CD4-positive, alpha-beta T cell treated with Interleukin-10 for 1 hour (primary cell): ENCODE results near the gene SMIM15.
"Not testable (repeated sequence)": the region's sequence is repeated elsewhere in the genome, so short reads cannot be mapped to it uniquely, and the experiment has no call there.

Source experiments
- DNase-seq: peaks from one replicate; pipeline ENCODE4 v3.0.0-alpha.2; 2020

The SMIM15 gene

GRCh38 chr5:61162010-61162831 lies at the start of gene SMIM15:
Gene SMIM15 (minus strand): TSS chr5:61162468. CDS start chr5:61160171, 2,297 bp downstream.
- peak; percentile 79 for DNase-seq

- no peak for DNase-seq
These were observed 45.6 kb upstream of the SMIM15 start for GRCh38 chr5:61207884-61208283.

- DNase-seq: no peak
These were observed 42.7 kb upstream of the SMIM15 start for GRCh38 chr5:61205013-61205412.

GRCh38 chr5:61202213-61202612 lies 39.9 kb upstream of the SMIM15 start:
- no peak for DNase-seq

GRCh38 chr5:61200582-61201155 lies 38.4 kb upstream of the SMIM15 start:
- DNase-seq: no peak

- no peak for DNase-seq
These were observed 36.3 kb upstream of the SMIM15 start for GRCh38 chr5:61198606-61199005.

GRCh38 chr5:61187826-61188225 lies 25.6 kb upstream of the SMIM15 start:
- not testable (repeated sequence) for DNase-seq

- not testable (repeated sequence) for DNase-seq
These were observed 25.1 kb upstream of the SMIM15 start for GRCh38 chr5:61187352-61187751.

GRCh38 chr5:61186634-61187033 lies 24.4 kb upstream of the SMIM15 start:
- DNase-seq: no peak

GRCh38 chr5:61184708-61185107 lies 22.4 kb upstream of the SMIM15 start:
- no peak for DNase-seq

- no peak for DNase-seq
These were observed 21.3 kb upstream of the SMIM15 start for GRCh38 chr5:61183538-61183937.

GRCh38 chr5:61182449-61182848 lies 20.2 kb upstream of the SMIM15 start:
- DNase-seq: no peak

GRCh38 chr5:61180886-61181285 lies 18.6 kb upstream of the SMIM15 start:
- DNase-seq: no peak

GRCh38 chr5:61178702-61179101 lies 16.4 kb upstream of the SMIM15 start:
- no peak for DNase-seq

- no peak for DNase-seq
These were observed 15.4 kb upstream of the SMIM15 start for GRCh38 chr5:61177716-61178115.

- DNase-seq: no peak
These were observed 14.8 kb upstream of the SMIM15 start for GRCh38 chr5:61177070-61177469.

GRCh38 chr5:61176631-61177030 lies 14.4 kb upstream of the SMIM15 start:
- DNase-seq: no peak

GRCh38 chr5:61171479-61171878 lies 9.2 kb upstream of the SMIM15 start:
- DNase-seq: no peak

GRCh38 chr5:61168951-61169350 lies 6.7 kb upstream of the SMIM15 start:
- no peak for DNase-seq

GRCh38 chr5:61167382-61167781 lies 5.1 kb upstream of the SMIM15 start:
- no peak for DNase-seq

- no peak for DNase-seq
These were observed 1.6 kb upstream of the SMIM15 start for GRCh38 chr5:61163905-61164304.

GRCh38 chr5:61162832-61163567 lies 732 bp upstream of the SMIM15 start:
- DNase-seq: no peak

GRCh38 chr5:61160497-61160896 lies 1.8 kb downstream of the SMIM15 start:
- DNase-seq: no peak

- no peak for DNase-seq
These were observed 2.4 kb downstream of the SMIM15 start for GRCh38 chr5:61159836-61160235.
